ENCODE results near the gene KIF25. TPM values are rescaled to one million over a fixed set of nuclear protein-coding genes. Genes with fewer than 3 reads are reported as not detected.

KIF25 gene
- polyA plus RNA-seq, 2 of the 4 experiments (the other 2 are of a cell fraction): 0.06 to 0.13 TPM

DNA sequence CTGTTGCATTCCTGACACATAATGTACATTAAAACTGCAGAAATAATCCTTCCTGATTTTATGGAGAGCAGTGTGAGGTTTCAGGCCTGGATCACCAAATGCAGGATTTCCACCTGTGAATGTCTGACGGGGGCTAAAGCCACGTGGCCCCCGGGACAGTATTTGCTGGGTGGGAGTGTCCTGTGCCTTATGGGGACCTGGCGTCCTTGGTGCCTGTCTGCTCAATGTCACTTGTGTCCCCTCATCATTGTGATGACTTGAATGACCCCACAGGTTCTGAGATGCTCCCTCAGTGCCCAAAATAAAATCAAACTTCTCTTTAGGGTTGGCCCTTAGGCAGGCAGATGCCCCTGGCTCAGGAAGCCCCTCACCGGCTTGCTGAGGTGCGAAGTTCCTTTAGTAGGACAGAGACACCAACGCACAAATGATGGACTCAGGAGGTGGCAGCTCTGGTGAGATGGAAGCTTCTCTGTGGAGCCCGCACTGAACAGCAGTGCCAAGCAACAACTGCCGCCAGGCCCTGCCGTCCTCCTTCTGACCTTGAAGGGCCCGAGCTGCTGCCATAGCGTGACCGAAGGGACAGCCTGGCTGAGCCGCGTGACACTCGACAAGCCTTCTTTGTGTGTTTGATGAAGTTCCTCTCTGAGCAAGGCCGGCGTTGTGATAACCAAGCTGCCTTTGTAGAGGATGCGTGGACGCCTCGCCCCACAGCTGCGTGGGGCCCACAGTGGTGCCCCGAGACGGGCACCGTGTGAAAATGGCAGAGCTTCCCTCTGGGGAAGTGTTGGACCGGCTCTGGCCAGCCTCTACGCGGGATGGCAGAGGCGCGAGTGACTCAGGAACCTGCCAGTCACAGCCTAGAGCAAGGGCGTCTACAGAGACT is 50.6 kb downstream of the KIF25 start:
- no peak overlapping the region for H3K4me3 ChIP-seq
- WGBS (ENCODE audit: missing lambda C conversion rate): 74% methylated on average over 5 of the region's 31 CpGs
- no peaks in the 10 kb centered on the region for H3K4me1 ChIP-seq
- FAIRE-seq (no peak), ATAC-seq (no peak), DNase-seq (ENCODE audit: low read depth in 1 of 2, low spot score in 1 of 2) (no peak)
- no peaks in the 10 kb centered on the region for H3K9me3 ChIP-seq
- TF ChIP-seq FOSB (CRISPR knock-in tag; IDR thresholded peaks at IDR 0.05) (no peak), JUNB (IDR thresholded peaks at IDR 0.05) (no peak)
- POLR2A ChIA-PET: no interaction called here
- CTCF ChIA-PET: no interaction called here
- H3K27ac ChIP-seq: no peak overlapping the region
- no peak overlapping the region for H3K4me2 ChIP-seq

DNA sequence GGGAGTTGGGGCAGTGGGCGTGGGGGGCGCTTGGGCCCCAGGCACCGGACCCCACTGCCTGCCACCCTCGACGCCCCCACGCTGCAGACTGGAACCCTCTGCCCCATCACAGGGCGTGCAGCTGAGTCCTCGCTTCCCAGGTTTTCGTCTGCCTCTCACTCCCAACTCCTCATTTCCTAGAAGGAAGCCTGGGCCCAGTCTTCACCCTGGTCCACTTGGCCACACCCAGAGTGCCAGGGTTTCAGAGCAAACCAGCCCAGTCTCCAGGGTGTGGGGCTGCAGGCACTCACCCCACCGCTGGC is 51.2 kb downstream of the KIF25 start:
- Histone ChIP-seq H3K4me2 (no peak overlapping the region), H3K9me3 (no peaks in the 10 kb centered on the region), H3K4me3 (no peak overlapping the region), H3K4me1 (no peaks in the 10 kb centered on the region), H3K27ac (no peak overlapping the region)
- FAIRE-seq (no peak), DNase-seq (ENCODE audit: low read depth in 1 of 2, low spot score in 1 of 2) (no peak), ATAC-seq (no peak)
- WGBS (ENCODE audit: missing lambda C conversion rate): 59% methylated on average over 2 of the region's 10 CpGs
- CTCF ChIA-PET: no interaction called here
- POLR2A ChIA-PET: no interaction called here
- TF ChIP-seq, protein P1, sequence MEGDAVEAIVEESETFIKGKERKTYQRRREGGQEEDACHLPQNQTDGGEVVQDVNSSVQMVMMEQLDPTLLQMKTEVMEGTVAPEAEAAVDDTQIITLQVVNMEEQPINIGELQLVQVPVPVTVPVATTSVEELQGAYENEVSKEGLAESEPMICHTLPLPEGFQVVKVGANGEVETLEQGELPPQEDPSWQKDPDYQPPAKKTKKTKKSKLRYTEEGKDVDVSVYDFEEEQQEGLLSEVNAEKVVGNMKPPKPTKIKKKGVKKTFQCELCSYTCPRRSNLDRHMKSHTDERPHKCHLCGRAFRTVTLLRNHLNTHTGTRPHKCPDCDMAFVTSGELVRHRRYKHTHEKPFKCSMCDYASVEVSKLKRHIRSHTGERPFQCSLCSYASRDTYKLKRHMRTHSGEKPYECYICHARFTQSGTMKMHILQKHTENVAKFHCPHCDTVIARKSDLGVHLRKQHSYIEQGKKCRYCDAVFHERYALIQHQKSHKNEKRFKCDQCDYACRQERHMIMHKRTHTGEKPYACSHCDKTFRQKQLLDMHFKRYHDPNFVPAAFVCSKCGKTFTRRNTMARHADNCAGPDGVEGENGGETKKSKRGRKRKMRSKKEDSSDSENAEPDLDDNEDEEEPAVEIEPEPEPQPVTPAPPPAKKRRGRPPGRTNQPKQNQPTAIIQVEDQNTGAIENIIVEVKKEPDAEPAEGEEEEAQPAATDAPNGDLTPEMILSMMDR (IDR thresholded peaks at IDR 0.05): no peak
- TF ChIP-seq HOXB13 (CRISPR knock-in tag; IDR thresholded peaks at IDR 0.05; ENCODE audit: low read depth) (no peak), FOXS1 (CRISPR knock-in tag; IDR thresholded peaks at IDR 0.05) (no peak), ESRRA (IDR thresholded peaks at IDR 0.05; ENCODE audit: borderline replicate concordance, low read length) (no peak), GATA3 (IDR thresholded peaks at IDR 0.05; ENCODE audit: borderline replicate concordance) (no peak), MAX (IDR thresholded peaks at IDR 0.05) (no peak), CEBPB (IDR thresholded peaks at IDR 0.05) (no peak), EP300 (IDR thresholded peaks at IDR 0.05) (no peak), ZFP36 (IDR thresholded peaks at IDR 0.05; ENCODE audit: borderline replicate concordance, partially characterized antibody) (no peak), CHD2 (IDR thresholded peaks at IDR 0.05; ENCODE audit: low read length, partially characterized antibody) (no peak), ZC3H11A (IDR thresholded peaks at IDR 0.05) (no peak)
- TF ChIP-seq, protein P2, sequence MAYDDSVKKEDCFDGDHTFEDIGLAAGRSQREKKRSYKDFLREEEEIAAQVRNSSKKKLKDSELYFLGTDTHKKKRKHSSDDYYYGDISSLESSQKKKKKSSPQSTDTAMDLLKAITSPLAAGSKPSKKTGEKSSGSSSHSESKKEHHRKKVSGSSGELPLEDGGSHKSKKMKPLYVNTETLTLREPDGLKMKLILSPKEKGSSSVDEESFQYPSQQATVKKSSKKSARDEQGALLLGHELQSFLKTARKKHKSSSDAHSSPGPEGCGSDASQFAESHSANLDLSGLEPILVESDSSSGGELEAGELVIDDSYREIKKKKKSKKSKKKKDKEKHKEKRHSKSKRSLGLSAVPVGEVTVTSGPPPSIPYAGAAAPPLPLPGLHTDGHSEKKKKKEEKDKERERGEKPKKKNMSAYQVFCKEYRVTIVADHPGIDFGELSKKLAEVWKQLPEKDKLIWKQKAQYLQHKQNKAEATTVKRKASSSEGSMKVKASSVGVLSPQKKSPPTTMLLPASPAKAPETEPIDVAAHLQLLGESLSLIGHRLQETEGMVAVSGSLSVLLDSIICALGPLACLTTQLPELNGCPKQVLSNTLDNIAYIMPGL (CRISPR knock-in tag; IDR thresholded peaks at IDR 0.05; ENCODE audit: borderline replicate concordance): no peak

GRCh38 chr6:168049277-168049676 is 51.8 kb downstream of the KIF25 start:
- no peak overlapping the region for H3K27ac ChIP-seq
- ChIA-PET CTCF (no interaction called here), POLR2A (no interaction called here)
- ATAC-seq (no peak), FAIRE-seq (no peak), DNase-seq (ENCODE audit: low read depth in 1 of 2, low spot score in 1 of 2) (no peak)
- H3K4me3 ChIP-seq: no peak overlapping the region
- H3K9me3 ChIP-seq: no peaks in the 10 kb centered on the region
- 94% methylated on average over 14 of the region's 20 CpGs for WGBS (ENCODE audit: missing lambda C conversion rate)
- no peak overlapping the region for H3K4me2 ChIP-seq
- TF ChIP-seq ZSCAN20 (CRISPR knock-in tag; IDR thresholded peaks at IDR 0.05) (no peak), MAZ (IDR thresholded peaks at IDR 0.05; ENCODE audit: borderline replicate concordance, low read depth, low read length) (no peak), CHD2 (IDR thresholded peaks at IDR 0.05; ENCODE audit: low read length, partially characterized antibody) (no peak), CBX2 (IDR thresholded peaks at IDR 0.05; ENCODE audit: borderline replicate concordance, low read depth) (no peak), RAD21 (conservative IDR thresholded peaks at IDR 0.05 in 1 of 2, IDR thresholded peaks at IDR 0.05 in 1 of 2) (no peak), KDM5A (IDR thresholded peaks at IDR 0.05) (no peak), BHLHE40 (IDR thresholded peaks at IDR 0.05; ENCODE audit: low read depth, low read length) (no peak), ZC3H11A (IDR thresholded peaks at IDR 0.05) (no peak), CHD4 (IDR thresholded peaks at IDR 0.05; ENCODE audit: borderline replicate concordance) (no peak), TP53 (CRISPR knock-in tag; IDR thresholded peaks at IDR 0.05) (no peak), HOXB13 (CRISPR knock-in tag; IDR thresholded peaks at IDR 0.05; ENCODE audit: low read depth) (no peak), ESRRA (IDR thresholded peaks at IDR 0.05; ENCODE audit: borderline replicate concordance, low read length) (no peak), KDM1A (IDR thresholded peaks at IDR 0.05; ENCODE audit: low read depth) (no peak), NPAS2 (CRISPR knock-in tag; IDR thresholded peaks at IDR 0.05; ENCODE audit: borderline replicate concordance) (no peak)
- TF ChIP-seq, protein P3, sequence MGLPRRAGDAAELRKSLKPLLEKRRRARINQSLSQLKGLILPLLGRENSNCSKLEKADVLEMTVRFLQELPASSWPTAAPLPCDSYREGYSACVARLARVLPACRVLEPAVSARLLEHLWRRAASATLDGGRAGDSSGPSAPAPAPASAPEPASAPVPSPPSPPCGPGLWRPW (IDR thresholded peaks at IDR 0.05): no peak
- TF ChIP-seq, protein P4, sequence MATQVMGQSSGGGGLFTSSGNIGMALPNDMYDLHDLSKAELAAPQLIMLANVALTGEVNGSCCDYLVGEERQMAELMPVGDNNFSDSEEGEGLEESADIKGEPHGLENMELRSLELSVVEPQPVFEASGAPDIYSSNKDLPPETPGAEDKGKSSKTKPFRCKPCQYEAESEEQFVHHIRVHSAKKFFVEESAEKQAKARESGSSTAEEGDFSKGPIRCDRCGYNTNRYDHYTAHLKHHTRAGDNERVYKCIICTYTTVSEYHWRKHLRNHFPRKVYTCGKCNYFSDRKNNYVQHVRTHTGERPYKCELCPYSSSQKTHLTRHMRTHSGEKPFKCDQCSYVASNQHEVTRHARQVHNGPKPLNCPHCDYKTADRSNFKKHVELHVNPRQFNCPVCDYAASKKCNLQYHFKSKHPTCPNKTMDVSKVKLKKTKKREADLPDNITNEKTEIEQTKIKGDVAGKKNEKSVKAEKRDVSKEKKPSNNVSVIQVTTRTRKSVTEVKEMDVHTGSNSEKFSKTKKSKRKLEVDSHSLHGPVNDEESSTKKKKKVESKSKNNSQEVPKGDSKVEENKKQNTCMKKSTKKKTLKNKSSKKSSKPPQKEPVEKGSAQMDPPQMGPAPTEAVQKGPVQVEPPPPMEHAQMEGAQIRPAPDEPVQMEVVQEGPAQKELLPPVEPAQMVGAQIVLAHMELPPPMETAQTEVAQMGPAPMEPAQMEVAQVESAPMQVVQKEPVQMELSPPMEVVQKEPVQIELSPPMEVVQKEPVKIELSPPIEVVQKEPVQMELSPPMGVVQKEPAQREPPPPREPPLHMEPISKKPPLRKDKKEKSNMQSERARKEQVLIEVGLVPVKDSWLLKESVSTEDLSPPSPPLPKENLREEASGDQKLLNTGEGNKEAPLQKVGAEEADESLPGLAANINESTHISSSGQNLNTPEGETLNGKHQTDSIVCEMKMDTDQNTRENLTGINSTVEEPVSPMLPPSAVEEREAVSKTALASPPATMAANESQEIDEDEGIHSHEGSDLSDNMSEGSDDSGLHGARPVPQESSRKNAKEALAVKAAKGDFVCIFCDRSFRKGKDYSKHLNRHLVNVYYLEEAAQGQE (IDR thresholded peaks at IDR 0.05): no peak
- H3K4me1 ChIP-seq: no peaks in the 10 kb centered on the region

Data from A549 (cell line).